ENCODE measurements around the gene HIRIP3.

- TF ChIP-seq, protein P1, sequence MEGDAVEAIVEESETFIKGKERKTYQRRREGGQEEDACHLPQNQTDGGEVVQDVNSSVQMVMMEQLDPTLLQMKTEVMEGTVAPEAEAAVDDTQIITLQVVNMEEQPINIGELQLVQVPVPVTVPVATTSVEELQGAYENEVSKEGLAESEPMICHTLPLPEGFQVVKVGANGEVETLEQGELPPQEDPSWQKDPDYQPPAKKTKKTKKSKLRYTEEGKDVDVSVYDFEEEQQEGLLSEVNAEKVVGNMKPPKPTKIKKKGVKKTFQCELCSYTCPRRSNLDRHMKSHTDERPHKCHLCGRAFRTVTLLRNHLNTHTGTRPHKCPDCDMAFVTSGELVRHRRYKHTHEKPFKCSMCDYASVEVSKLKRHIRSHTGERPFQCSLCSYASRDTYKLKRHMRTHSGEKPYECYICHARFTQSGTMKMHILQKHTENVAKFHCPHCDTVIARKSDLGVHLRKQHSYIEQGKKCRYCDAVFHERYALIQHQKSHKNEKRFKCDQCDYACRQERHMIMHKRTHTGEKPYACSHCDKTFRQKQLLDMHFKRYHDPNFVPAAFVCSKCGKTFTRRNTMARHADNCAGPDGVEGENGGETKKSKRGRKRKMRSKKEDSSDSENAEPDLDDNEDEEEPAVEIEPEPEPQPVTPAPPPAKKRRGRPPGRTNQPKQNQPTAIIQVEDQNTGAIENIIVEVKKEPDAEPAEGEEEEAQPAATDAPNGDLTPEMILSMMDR (conservative IDR thresholded peaks at IDR 0.05 in 1 of 2, IDR thresholded peaks at IDR 0.05 in 1 of 2; ENCODE audit: extremely low read depth in 1 of 2, insufficient read depth in 1 of 2, low read depth in 1 of 2, low read length in 2 of 2) = no peak
- no peak for TF ChIP-seq EZH2 (IDR thresholded peaks at IDR 0.05; ENCODE audit: borderline replicate concordance, low read length)
Observed at GRCh38 chr16:30022887-30023286, 27.5 kb upstream of the HIRIP3 start, which contains the start of gene C16orf92.
